ENCODE results near the gene NF1.

DNA sequence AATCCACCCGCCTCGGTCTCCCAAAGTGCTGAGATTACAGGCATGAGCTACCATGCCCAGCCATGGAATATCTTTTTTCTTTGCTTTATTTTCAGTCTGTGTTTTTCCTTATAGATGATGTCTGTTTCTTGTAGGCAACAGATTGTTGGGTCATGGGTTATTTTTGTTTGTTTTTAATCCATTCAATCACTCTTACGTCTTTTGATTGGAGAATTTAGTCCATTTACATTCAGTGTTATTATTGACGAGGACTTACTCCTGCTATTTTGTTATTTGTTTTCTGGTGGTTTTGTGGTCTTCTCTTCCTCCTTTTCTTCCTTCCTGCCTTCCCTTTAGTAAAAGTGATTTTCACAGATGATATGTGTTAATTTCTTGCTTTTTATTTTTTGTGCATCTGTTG lies 146.3 kb downstream of the NF1 start:
- no peak for TF ChIP-seq ZBTB7A (tag by site-specific recombination; IDR thresholded peaks at IDR 0.05; ENCODE audit: low read depth)
- TF ChIP-seq KLF16 (tag by site-specific recombination; IDR thresholded peaks at IDR 0.05): no peak
- no peak for TF ChIP-seq ZNF292 (tag by site-specific recombination; IDR thresholded peaks at IDR 0.05; ENCODE audit: borderline replicate concordance, low read depth)
- TF ChIP-seq, protein P1, sequence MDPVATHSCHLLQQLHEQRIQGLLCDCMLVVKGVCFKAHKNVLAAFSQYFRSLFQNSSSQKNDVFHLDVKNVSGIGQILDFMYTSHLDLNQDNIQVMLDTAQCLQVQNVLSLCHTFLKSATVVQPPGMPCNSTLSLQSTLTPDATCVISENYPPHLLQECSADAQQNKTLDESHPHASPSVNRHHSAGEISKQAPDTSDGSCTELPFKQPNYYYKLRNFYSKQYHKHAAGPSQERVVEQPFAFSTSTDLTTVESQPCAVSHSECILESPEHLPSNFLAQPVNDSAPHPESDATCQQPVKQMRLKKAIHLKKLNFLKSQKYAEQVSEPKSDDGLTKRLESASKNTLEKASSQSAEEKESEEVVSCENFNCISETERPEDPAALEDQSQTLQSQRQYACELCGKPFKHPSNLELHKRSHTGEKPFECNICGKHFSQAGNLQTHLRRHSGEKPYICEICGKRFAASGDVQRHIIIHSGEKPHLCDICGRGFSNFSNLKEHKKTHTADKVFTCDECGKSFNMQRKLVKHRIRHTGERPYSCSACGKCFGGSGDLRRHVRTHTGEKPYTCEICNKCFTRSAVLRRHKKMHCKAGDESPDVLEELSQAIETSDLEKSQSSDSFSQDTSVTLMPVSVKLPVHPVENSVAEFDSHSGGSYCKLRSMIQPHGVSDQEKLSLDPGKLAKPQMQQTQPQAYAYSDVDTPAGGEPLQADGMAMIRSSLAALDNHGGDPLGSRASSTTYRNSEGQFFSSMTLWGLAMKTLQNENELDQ (tag by site-specific recombination; IDR thresholded peaks at IDR 0.05; ENCODE audit: low read depth): no peak
- TF ChIP-seq, protein P2, sequence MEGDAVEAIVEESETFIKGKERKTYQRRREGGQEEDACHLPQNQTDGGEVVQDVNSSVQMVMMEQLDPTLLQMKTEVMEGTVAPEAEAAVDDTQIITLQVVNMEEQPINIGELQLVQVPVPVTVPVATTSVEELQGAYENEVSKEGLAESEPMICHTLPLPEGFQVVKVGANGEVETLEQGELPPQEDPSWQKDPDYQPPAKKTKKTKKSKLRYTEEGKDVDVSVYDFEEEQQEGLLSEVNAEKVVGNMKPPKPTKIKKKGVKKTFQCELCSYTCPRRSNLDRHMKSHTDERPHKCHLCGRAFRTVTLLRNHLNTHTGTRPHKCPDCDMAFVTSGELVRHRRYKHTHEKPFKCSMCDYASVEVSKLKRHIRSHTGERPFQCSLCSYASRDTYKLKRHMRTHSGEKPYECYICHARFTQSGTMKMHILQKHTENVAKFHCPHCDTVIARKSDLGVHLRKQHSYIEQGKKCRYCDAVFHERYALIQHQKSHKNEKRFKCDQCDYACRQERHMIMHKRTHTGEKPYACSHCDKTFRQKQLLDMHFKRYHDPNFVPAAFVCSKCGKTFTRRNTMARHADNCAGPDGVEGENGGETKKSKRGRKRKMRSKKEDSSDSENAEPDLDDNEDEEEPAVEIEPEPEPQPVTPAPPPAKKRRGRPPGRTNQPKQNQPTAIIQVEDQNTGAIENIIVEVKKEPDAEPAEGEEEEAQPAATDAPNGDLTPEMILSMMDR (tag by site-specific recombination; IDR thresholded peaks at IDR 0.05): no peak
- TF ChIP-seq, protein P3, sequence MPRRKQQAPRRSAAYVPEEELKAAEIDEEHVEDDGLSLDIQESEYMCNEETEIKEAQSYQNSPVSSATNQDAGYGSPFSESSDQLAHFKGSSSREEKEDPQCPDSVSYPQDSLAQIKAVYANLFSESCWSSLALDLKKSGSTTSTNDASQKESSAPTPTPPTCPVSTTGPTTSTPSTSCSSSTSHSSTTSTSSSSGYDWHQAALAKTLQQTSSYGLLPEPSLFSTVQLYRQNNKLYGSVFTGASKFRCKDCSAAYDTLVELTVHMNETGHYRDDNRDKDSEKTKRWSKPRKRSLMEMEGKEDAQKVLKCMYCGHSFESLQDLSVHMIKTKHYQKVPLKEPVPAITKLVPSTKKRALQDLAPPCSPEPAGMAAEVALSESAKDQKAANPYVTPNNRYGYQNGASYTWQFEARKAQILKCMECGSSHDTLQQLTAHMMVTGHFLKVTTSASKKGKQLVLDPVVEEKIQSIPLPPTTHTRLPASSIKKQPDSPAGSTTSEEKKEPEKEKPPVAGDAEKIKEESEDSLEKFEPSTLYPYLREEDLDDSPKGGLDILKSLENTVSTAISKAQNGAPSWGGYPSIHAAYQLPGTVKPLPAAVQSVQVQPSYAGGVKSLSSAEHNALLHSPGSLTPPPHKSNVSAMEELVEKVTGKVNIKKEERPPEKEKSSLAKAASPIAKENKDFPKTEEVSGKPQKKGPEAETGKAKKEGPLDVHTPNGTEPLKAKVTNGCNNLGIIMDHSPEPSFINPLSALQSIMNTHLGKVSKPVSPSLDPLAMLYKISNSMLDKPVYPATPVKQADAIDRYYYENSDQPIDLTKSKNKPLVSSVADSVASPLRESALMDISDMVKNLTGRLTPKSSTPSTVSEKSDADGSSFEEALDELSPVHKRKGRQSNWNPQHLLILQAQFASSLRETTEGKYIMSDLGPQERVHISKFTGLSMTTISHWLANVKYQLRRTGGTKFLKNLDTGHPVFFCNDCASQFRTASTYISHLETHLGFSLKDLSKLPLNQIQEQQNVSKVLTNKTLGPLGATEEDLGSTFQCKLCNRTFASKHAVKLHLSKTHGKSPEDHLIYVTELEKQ (tag by site-specific recombination; IDR thresholded peaks at IDR 0.05; ENCODE audit: borderline replicate concordance): no peak
- TF ChIP-seq, protein P4, sequence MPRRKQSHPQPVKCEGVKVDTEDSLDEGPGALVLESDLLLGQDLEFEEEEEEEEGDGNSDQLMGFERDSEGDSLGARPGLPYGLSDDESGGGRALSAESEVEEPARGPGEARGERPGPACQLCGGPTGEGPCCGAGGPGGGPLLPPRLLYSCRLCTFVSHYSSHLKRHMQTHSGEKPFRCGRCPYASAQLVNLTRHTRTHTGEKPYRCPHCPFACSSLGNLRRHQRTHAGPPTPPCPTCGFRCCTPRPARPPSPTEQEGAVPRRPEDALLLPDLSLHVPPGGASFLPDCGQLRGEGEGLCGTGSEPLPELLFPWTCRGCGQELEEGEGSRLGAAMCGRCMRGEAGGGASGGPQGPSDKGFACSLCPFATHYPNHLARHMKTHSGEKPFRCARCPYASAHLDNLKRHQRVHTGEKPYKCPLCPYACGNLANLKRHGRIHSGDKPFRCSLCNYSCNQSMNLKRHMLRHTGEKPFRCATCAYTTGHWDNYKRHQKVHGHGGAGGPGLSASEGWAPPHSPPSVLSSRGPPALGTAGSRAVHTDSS (tag by site-specific recombination; IDR thresholded peaks at IDR 0.05): no peak
- TF ChIP-seq, protein P5, sequence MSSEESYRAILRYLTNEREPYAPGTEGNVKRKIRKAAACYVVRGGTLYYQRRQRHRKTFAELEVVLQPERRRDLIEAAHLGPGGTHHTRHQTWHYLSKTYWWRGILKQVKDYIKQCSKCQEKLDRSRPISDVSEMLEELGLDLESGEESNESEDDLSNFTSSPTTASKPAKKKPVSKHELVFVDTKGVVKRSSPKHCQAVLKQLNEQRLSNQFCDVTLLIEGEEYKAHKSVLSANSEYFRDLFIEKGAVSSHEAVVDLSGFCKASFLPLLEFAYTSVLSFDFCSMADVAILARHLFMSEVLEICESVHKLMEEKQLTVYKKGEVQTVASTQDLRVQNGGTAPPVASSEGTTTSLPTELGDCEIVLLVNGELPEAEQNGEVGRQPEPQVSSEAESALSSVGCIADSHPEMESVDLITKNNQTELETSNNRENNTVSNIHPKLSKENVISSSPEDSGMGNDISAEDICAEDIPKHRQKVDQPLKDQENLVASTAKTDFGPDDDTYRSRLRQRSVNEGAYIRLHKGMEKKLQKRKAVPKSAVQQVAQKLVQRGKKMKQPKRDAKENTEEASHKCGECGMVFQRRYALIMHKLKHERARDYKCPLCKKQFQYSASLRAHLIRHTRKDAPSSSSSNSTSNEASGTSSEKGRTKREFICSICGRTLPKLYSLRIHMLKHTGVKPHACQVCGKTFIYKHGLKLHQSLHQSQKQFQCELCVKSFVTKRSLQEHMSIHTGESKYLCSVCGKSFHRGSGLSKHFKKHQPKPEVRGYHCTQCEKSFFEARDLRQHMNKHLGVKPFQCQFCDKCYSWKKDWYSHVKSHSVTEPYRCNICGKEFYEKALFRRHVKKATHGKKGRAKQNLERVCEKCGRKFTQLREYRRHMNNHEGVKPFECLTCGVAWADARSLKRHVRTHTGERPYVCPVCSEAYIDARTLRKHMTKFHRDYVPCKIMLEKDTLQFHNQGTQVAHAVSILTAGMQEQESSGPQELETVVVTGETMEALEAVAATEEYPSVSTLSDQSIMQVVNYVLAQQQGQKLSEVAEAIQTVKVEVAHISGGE (tag by site-specific recombination; conservative IDR thresholded peaks at IDR 0.05; ENCODE audit: low read depth): no peak
- no peak for TF ChIP-seq SETDB1 (IDR thresholded peaks at IDR 0.05; ENCODE audit: insufficient read length, low read length)
- TF ChIP-seq, protein P6, sequence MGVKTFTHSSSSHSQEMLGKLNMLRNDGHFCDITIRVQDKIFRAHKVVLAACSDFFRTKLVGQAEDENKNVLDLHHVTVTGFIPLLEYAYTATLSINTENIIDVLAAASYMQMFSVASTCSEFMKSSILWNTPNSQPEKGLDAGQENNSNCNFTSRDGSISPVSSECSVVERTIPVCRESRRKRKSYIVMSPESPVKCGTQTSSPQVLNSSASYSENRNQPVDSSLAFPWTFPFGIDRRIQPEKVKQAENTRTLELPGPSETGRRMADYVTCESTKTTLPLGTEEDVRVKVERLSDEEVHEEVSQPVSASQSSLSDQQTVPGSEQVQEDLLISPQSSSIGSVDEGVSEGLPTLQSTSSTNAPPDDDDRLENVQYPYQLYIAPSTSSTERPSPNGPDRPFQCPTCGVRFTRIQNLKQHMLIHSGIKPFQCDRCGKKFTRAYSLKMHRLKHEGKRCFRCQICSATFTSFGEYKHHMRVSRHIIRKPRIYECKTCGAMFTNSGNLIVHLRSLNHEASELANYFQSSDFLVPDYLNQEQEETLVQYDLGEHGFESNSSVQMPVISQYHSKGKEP (tag by site-specific recombination; IDR thresholded peaks at IDR 0.05): no peak
- TF ChIP-seq ZNF184 (tag by site-specific recombination; IDR thresholded peaks at IDR 0.05): no peak
- no peak for TF ChIP-seq ZIC2 (tag by site-specific recombination; IDR thresholded peaks at IDR 0.05)

Data from HEK293 (cell line).